Natural killer cell (primary cell): ENCODE results near the gene FOS. TPM values are rescaled to one million over a fixed set of nuclear protein-coding genes. Genes with fewer than 3 reads are reported as not detected.
"Not testable (repeated sequence)": the region's sequence is repeated elsewhere in the genome, so short reads cannot be mapped to it uniquely, and the experiment has no call there.

Experiments
- ATAC-seq, 3 donors: fragments of 150-1000 bp in 2 of 3; fragments of 200-7000 bp in 1 of 3; cut with Tn5 transposase; 1 replicate in 1 of 3; 2 replicates in 2 of 3; pipeline ENCODE4 v1.10.0; 2021; ENCODE audit warnings: mild to moderate bottlenecking in 2 of 3, moderate library complexity in 2 of 3
- DNase-seq, 2 donors: peaks; one replicate each; pipeline versions ENCODE4 v3.0.0 to v3.0.0-alpha.2; 2013 to 2021; ENCODE audit warnings: mixed read lengths in 1 of 2
- H3K27ac ChIP-seq: one replicate; pipeline ENCODE4 v1.5.1; 2013; ENCODE audit warnings: mild to moderate bottlenecking, low read length
- H3K27me3 ChIP-seq: one replicate; pipeline ENCODE4 v1.6.1; 2013; ENCODE audit warnings: low read length; ENCODE audit not compliant: control insufficient read depth, insufficient read depth
- H3K36me3 ChIP-seq: one replicate; pipeline ENCODE4 v1.6.1; 2013; ENCODE audit warnings: low read length; ENCODE audit not compliant: control insufficient read depth, insufficient read depth
- H3K4me1 ChIP-seq: one replicate; pipeline ENCODE4 v1.6.1; 2013; ENCODE audit warnings: low read length; ENCODE audit not compliant: control insufficient read depth, insufficient read depth
- H3K4me3 ChIP-seq: one replicate; pipeline ENCODE4 v1.5.1; 2013; ENCODE audit warnings: low read length
- H3K9me3 ChIP-seq: one replicate; pipeline ENCODE4 v1.6.1; 2013; ENCODE audit warnings: low read length; ENCODE audit not compliant: control insufficient read depth, insufficient read depth
- H3K27ac Mint-ChIP-seq, 2 donors: one replicate each; pipeline ENCODE4 v1.8.0; 2022; ENCODE audit warnings: mild to moderate bottlenecking in 2 of 2, mixed read lengths in 2 of 2, moderate library complexity in 1 of 2
- H3K27me3 Mint-ChIP-seq, 2 donors: one replicate each; pipeline ENCODE4 v1.8.0; 2022; ENCODE audit warnings: low read depth in 2 of 2, mixed read lengths in 2 of 2
- H3K36me3 Mint-ChIP-seq: one replicate; pipeline ENCODE4 v1.8.0; 2022; ENCODE audit warnings: mixed read lengths
- H3K4me1 Mint-ChIP-seq, 2 donors: one replicate each; pipeline ENCODE4 v1.8.0; 2022; ENCODE audit warnings: mixed read lengths in 2 of 2
- H3K4me3 Mint-ChIP-seq: one replicate; pipeline ENCODE4 v1.8.0; 2022; ENCODE audit warnings: mild to moderate bottlenecking, moderate library complexity, mixed read lengths
- H3K9me3 Mint-ChIP-seq, 2 donors: one replicate each; pipeline ENCODE4 v1.8.0; 2022; ENCODE audit warnings: mixed read lengths in 2 of 2
- WGBS: methylation state at CpG from one replicate; pipeline ENCODE4 v1.1.7; 2013; ENCODE audit warnings: missing lambda C conversion rate; ENCODE audit not compliant: insufficient coverage; 5-methylcytosine and 5-hydroxymethylcytosine counted together
- intact Hi-C: fragments of 100-400 bp; cut with micrococcal nuclease; formaldehyde crosslinking; loops from one replicate; pipeline ENCODE4 v1.14.2; 2022
- total RNA-seq, 4 donors: library from RNA; stranded (reverse); fragments of 120-200 nt in 1 of 4; gene quantifications; one replicate each; pipeline versions ENCODE4 v1.2.3 to v1.2.4, GENCODE V29; 2013 to 2022
- TF ChIP-seq, protein P1 (sequence below): fragments of 200-600 bp; IDR thresholded peaks from one replicate; pipeline ENCODE4 v1.8.0; 2022; ENCODE audit warnings: antibody characterized with exemption

The FOS gene
- total RNA-seq, 3 donors from 2014 or later (not counting 1 experiment from before 2014, with no cell fraction given): 2,527 to 3,257 (median 3,104) TPM

DNA sequence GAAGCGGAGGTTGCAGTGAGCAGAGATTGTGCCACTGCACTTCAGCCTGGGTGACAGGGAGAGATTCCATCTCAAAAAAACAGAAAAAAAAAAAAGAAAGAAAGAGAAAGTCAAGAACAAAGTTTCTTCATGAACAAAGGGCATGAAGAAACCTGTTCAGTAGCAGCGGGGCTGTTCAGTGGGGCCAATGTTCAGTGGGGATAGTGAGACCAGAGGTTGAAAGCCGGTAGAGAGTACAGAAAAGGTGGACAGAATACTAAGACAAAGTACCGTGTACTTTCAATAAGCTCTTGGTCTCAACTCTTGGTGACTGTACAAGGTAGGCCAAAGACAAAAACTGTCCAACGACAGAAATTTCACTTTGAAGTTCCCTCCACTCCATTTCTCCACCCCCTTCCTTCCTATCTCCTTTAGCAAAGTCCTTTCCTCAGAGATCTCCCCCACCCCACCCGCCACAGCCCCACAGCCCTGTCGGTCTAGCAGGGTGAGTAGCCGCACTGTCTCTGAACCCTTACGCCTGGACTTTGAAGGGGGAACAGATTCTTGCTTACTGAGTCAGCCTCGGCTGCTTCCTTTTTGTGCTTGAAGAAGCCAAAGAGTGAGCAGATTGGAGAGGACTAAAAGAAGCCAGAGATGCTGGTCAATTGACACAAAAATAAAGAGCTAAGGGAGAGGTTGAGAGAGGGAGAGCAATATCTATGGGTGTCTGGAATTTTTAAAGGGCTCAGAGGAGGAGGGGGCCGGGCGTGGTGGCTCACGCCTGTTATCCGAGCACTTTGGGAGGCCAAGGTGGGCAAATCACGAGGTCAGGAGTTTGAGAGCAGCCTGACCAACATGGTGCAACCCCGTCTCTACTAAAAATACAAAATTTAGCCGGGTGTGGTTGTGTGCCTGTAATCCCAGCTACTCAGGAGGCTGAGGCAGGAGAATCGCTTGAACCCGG, 44.2 kb upstream of the FOS start:
- ATAC-seq (no peak), DNase-seq (no peak)
- Histone ChIP-seq H3K9me3 (no peaks in the 10 kb centered on the region), H3K4me1 (peaks cover 46% of the 10 kb centered on the region), H3K27ac (no peak overlapping the region), H3K36me3 (no peaks in the 10 kb centered on the region), H3K4me3 (no peak overlapping the region), H3K27me3 (no peaks in the 10 kb centered on the region)
- intact Hi-C loops: no loop called here
- TF ChIP-seq, protein P1, sequence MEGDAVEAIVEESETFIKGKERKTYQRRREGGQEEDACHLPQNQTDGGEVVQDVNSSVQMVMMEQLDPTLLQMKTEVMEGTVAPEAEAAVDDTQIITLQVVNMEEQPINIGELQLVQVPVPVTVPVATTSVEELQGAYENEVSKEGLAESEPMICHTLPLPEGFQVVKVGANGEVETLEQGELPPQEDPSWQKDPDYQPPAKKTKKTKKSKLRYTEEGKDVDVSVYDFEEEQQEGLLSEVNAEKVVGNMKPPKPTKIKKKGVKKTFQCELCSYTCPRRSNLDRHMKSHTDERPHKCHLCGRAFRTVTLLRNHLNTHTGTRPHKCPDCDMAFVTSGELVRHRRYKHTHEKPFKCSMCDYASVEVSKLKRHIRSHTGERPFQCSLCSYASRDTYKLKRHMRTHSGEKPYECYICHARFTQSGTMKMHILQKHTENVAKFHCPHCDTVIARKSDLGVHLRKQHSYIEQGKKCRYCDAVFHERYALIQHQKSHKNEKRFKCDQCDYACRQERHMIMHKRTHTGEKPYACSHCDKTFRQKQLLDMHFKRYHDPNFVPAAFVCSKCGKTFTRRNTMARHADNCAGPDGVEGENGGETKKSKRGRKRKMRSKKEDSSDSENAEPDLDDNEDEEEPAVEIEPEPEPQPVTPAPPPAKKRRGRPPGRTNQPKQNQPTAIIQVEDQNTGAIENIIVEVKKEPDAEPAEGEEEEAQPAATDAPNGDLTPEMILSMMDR: no peak
- Mint-ChIP-seq H3K36me3 (no peaks in the 10 kb centered on the region), H3K27me3 (no peaks in the 10 kb centered on the region), H3K9me3 (no peaks in the 10 kb centered on the region), H3K4me3 (no peak overlapping the region), H3K4me1 (peaks cover 30 to 55% of the 10 kb centered on the region in 2 donors), H3K27ac (peak overlapping the region; percentile 4 to 11)
- 85% methylated on average over 19 of the region's 19 CpGs for WGBS

DNA sequence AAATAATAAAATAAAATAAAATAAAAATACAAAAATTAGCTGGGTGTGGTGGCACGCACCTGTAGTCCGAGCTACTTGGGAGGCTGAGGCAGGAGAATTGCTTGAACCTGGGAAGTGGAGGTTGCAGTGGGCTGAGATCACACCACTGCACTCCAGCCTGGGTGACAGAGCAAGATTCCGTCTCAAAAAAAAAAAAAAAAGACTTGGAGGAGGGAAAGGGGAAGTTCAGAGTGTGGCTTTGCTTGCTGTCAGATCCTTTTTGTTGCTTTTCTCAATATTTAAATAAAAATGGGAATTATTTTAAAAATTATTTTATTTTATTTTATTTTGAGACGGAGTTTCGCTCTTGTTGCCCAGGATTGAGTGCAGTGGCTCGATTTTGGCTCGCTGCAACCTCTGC, 43.4 kb upstream of the FOS start:
- H3K27me3 ChIP-seq, H3K9me3 ChIP-seq, H3K27ac Mint-ChIP-seq, intact Hi-C loops, H3K36me3 ChIP-seq, H3K4me3 ChIP-seq, H3K27me3 Mint-ChIP-seq, DNase-seq, H3K27ac ChIP-seq, H3K9me3 Mint-ChIP-seq, H3K4me3 Mint-ChIP-seq, H3K36me3 Mint-ChIP-seq, ATAC-seq: not testable (repeated sequence)
- H3K4me1 ChIP-seq: peaks cover 38% of the 10 kb centered on the region
- WGBS: 82% methylated on average over 7 of the region's 7 CpGs
- H3K4me1 Mint-ChIP-seq: peaks cover 26 to 49% of the 10 kb centered on the region in 2 donors

DNA sequence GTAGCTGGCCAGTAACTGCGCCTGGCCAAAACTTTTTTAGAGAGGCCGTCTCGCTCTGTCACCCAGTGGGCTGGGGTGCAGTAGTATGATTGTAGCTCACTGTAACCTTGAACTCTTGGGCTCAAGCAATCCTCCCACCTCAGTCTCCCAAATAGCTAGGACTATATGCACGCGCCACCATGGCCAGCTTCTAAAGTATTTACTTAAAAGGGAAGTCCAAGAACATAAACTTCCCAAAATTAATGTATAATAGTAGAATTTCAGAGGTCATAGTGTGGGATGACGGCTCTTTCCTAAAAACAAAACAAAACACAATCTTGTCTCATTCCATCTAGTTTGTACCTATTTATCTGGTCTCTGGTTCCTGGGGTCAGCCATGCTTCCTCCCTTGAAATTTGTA, 42.2 kb upstream of the FOS start:
- no peak overlapping the region for H3K4me3 ChIP-seq
- no peak for DNase-seq
- H3K27ac Mint-ChIP-seq: no peak overlapping the region
- 95% methylated on average over 3 of the region's 6 CpGs for WGBS
- no peak overlapping the region for H3K27ac ChIP-seq
- peaks cover 13 to 36% of the 10 kb centered on the region in 2 donors for H3K4me1 Mint-ChIP-seq
- H3K27me3 ChIP-seq: no peaks in the 10 kb centered on the region
- H3K9me3 Mint-ChIP-seq: no peaks in the 10 kb centered on the region
- TF ChIP-seq, protein P1: no peak
- ATAC-seq: no peak
- no peak overlapping the region for H3K4me3 Mint-ChIP-seq
- H3K27me3 Mint-ChIP-seq: no peaks in the 10 kb centered on the region
- H3K9me3 ChIP-seq: no peaks in the 10 kb centered on the region
- intact Hi-C loops: no loop called here
- peaks cover 25% of the 10 kb centered on the region for H3K4me1 ChIP-seq
- no peaks in the 10 kb centered on the region for H3K36me3 ChIP-seq
- no peaks in the 10 kb centered on the region for H3K36me3 Mint-ChIP-seq

DNA sequence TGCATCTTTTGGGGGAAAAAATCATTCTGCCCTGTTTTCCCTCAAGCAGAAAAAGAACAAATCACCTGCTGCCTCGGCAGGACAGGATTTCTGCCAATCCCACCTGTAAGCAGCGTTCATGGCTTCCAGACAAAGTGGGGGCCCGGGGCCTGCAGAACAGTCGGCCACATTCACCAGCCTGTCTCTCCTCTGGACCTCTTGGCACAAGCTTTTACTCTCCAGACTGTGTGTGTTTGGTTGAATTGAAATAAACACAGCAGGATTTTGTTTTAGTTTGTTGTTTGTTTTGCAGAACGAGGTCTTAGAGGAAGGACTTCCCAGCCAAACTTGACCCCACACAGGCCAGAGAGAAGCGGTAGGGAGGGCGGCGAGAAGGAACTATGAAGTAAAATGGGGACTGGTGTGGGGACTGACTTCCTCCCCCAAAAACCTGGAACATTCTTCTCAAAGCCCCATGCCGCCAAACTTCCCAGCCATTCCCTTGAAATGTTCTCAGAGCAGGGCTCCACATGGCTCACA, 41.7 kb upstream of the FOS start:
- Mint-ChIP-seq H3K9me3 (no peaks in the 10 kb centered on the region), H3K27me3 (no peaks in the 10 kb centered on the region), H3K4me1 (peaks cover 10 to 34% of the 10 kb centered on the region in 2 donors), H3K27ac (no peak overlapping the region), H3K36me3 (no peaks in the 10 kb centered on the region), H3K4me3 (no peak overlapping the region)
- Histone ChIP-seq H3K27ac (no peak overlapping the region), H3K4me3 (no peak overlapping the region), H3K27me3 (no peaks in the 10 kb centered on the region), H3K9me3 (no peaks in the 10 kb centered on the region), H3K4me1 (peaks cover 21% of the 10 kb centered on the region), H3K36me3 (no peaks in the 10 kb centered on the region)
- DNase-seq (no peak), ATAC-seq (no peak)
- TF ChIP-seq, protein P1: no peak
- WGBS: 95% methylated on average over 7 of the region's 9 CpGs
- intact Hi-C loops: no loop called here
